SHP77 (cell line): ENCODE data around the gene HCAR1.
"Not testable (repeated sequence)": the region's sequence is repeated elsewhere in the genome, so short reads cannot be mapped to it uniquely, and the experiment has no call there.

Source experiments
- DNase-seq, 2 experiments: peaks; one replicate each; lab custom pipeline; 2025; lab: John Stamatoyannopoulos, UW

Gene HCAR1

GRCh38 chr12:122730215-122731014, at the start of gene HCAR1:
Gene HCAR1, minus strand, starts transcription at chr12:122730844. Its CDS starts 505 bp downstream, at chr12:122730339.
- peak; percentile 54 to 69 for DNase-seq

- no peak for DNase-seq
These were observed 26.9 kb upstream of the HCAR1 start for GRCh38 chr12:122757568-122757967.

GRCh38 chr12:122754790-122755189, 24.1 kb upstream of the HCAR1 start:
- DNase-seq, result no peak

- no peak for DNase-seq
These were observed 22.6 kb upstream of the HCAR1 start for GRCh38 chr12:122753319-122753650.

- DNase-seq, result peak; percentile 97 to 98
These were observed 22.0 kb upstream of the HCAR1 start, which contains the start of gene DENR for GRCh38 chr12:122752464-122753318. Gene DENR, plus strand, starts transcription at chr12:122752824. Its CDS starts 878 bp downstream, at chr12:122753702.

- not testable (repeated sequence) for DNase-seq
These were observed 20.3 kb upstream of the HCAR1 start for GRCh38 chr12:122750781-122751515.

GRCh38 chr12:122749569-122750332, 19.1 kb upstream of the HCAR1 start:
- DNase-seq, result peak; percentile 79 to 84

GRCh38 chr12:122747224-122748135, 16.8 kb upstream of the HCAR1 start:
- DNase-seq, result no peak

GRCh38 chr12:122743895-122744525, 13.4 kb upstream of the HCAR1 start:
- DNase-seq, result no peak

GRCh38 chr12:122740351-122740750, 9.7 kb upstream of the HCAR1 start:
- no peak for DNase-seq

GRCh38 chr12:122738571-122738970, 7.9 kb upstream of the HCAR1 start:
- DNase-seq, result no peak

GRCh38 chr12:122732611-122733010, 2.0 kb upstream of the HCAR1 start:
- no peak for DNase-seq

- no peak for DNase-seq
These were observed 1.5 kb upstream of the HCAR1 start for GRCh38 chr12:122732170-122732569.

- DNase-seq, result peak in 1 of 2 experiments; percentile 25
These were observed 945 bp downstream of the HCAR1 start for GRCh38 chr12:122729583-122730214.

GRCh38 chr12:122726080-122726558, 4.5 kb downstream of the HCAR1 start:
- DNase-seq, result no peak

GRCh38 chr12:122725452-122726079, 5.1 kb downstream of the HCAR1 start:
- DNase-seq, result no peak

GRCh38 chr12:122724641-122725243, 5.9 kb downstream of the HCAR1 start:
- no peak for DNase-seq

GRCh38 chr12:122722387-122722786, 8.3 kb downstream of the HCAR1 start:
- no peak for DNase-seq
